Femur (tissue), 1 donor: ENCODE results near the gene SMYD2.

Experiments used
- DNase-seq: peaks from one replicate; pipeline ENCODE4 v3.0.0-alpha.2; 2017

SMYD2 gene

DNA sequence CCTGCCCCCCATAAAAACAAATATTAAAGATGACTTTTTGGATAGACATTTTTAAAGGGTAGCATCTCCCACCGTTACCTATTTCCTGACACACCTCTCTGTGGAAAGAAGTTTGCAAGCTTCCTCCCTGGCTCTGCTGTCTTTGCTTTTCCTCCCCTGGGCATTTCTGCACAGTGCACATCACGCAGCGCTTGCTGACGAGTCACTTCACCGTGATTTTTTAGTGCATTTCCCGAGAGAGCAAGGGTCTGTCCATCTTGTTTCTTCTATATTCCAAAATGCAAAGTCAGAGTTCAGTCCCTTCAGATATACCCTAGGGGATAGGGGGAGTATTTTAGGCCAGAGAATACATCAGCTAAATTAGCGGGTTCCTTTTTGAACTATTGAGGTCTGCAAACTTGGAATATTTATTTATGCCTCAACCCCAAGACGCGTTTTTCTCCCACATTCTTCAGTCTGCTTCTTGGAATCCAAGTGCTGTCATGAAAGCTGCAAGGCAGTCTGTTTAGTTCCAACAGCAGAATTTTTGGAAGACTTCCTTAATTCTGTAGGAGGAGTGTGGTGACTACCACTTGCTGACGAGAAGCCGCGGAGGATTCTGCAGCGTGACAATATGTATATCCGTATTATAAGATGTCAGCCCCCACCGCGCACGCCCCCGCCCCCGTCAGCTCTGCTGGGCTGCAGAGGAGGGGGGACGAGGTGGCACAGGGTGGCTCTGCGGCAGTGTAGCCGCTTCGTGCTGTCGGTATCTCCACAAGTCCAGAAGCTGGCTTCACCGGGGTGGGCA, 22.4 kb downstream of the SMYD2 start:
- no peak for DNase-seq

DNA sequence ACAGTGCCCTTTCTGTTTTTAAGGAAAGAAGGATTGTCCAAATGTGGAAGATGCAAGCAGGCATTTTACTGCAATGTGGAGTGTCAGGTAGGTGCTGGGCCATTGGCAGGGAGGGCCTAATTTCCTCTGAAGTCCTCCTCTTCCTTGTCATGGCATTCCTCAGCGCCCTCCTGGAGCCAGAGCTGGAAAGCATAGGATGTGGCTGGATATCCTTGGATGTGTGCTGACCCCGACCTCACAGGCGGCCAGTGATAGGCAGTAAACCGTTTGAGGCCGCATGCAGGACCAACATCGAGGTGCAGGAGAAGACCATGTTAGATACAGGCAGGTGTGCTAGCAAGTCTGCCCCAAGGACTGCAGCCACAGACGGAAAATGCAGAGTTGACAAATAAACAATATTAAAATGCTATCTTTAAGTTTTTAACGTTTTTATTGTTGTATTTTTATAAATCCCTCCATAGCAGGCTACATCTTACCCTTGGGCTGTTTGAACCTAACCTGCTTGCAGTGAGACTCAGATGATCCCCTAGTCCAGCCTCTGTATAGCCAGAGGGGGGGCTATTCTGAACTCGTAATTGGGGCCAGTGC, 24.3 kb downstream of the SMYD2 start:
- no peak for DNase-seq

DNA sequence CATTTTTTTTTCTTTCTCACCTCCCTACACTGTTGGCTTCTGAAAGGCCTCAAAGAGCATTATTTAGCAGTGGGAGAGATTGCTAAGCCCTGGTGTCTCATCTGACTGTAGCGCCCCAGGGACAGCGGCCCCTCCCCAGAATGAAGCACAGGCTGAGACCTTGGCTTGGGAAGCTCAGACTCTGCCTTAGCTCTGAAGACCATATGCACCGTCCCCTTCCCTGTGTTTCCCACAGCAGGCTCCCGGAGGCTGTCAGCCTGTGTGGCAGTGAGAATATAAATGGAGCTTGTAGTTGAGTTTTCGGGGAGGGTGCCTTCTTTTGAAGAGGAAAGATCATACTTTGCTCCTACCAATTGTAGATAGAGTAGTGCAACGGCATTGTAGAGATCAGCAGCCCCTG, 25.3 kb downstream of the SMYD2 start:
- DNase-seq: no peak

DNA sequence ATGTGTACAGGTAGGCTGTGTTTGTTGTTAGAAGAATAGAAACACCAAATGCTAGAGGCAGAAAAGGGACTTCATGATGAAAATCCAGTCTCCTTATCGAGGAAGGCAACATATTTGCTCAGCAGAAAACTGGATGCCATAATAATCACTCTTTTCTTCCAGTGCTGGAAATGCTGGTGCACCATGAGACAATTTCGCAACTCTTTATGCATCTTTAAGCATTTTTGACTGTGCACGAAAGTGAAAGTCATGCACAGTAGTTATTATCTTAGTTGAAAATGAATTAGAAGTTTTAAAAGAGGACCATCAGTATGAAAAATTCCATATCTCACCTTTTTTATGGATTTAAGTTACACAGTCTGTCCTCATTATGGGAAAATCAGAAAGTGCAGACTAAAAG, 29.1 kb downstream of the SMYD2 start:
- DNase-seq: no peak

DNA sequence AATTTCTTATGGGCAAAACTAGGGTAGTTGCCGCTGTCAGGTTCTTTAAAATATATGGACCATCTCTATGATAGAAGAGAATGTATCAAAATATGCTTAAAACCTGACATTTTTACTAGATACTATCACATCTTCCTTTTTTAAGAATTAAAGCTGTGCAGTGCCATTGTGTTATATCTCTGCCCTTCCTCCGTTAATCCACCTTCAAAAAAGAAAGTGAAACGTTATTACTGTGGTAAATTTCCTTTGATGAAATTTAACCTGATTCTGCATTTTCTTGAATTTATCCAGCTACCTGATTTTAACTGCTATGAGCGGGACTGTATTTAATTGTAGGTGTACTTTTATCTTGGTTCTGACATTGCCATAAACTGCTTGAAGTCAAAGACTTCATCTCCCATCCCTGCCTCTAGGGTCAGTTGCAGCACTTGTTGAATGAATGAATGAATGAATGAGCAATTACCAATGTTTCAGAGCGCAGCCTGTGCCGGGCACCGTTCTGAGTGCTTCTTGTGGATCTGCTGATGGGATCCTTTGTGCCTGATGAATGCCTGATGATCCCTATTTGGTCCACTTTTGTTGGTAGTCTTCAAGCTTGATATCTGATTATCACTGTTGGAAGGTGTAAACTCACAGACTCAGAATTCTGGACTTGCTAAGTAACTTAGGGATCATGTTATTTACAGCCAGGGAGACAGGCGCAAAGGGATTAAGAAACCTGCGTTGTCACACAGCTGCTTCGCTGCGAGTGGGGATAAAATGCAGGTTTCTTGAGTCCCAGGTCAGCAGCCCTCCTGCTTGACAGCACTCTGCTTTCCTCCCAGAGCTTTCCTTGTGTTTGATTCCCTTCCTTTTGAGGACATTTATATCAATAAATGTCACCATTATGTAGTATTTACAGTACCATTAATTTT, 30.1 kb downstream of the SMYD2 start:
- DNase-seq: no peak

DNA sequence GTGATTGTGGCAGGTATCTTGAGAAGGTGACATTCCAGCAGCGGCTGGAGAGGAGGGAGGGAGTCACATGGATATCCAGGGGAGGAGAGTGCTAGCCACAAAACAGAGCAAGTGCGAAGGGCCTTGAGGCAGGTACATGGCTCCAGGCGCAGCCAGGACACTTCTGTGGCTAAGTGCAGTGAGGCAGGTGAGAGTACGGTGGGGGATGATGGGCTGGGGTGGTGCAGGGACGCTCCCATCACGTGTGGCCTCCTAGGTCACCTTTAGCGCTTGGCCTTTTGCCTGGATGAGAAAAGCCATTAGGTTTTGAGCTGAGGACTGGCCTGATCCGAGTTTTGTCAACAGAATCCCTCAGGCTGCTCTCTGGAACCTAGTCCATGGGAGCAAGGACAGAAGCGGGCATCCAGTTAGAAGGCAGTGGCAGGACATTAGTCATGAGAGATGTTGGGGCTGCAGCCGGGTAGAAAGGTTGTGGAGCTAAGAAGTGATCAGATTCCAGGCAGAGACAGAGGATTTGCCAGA, 31.6 kb downstream of the SMYD2 start:
- no peak for DNase-seq

DNA sequence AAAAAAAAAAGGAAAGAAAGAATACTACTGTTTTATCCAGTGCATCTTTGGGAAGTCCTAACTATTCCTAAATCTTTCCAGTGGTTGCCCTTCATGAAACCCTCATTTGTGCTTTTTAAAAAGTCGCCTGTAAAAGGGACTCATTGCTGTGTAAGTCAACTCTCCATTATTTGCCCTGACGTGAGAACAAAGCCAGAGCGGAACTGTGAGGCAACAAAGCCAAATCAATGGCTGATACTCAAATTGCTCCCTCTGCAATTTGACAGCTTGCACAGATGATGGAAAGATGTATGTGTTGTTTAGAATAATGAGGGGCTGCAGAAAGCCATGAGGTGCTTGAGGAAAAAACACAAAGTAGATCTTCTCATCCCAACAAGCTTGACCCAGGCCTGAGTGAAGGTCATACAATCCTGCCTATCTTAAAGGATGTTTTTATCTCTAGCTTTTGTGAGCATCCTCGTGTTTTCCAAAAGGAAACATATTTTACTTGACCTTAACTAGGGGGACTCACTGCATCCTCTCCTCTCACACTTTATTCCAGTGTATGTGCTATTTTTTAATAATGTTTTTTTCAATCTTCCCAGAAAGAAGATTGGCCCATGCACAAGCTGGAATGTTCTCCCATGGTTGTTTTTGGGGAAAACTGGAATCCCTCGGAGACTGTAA, 33.4 kb downstream of the SMYD2 start:
- no peak for DNase-seq

DNA sequence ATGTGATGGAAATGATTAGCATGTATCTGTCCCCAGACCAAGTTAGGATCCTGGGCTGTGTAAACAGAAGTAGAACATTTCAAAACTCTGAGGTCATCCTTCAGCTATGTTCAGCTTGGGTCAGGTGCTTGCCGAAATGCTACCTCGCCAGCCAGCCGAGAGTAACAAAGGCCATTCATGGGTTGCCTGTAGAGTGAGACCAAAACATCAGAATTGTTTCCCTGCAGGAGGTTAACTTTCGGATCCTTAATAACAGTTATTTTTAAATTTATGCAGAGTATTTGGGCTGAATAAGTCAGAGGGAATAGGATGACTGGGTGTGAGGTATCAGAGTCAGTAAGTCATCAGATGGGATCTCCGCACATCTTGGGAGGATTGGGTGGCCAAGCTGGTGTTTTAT, 35.6 kb downstream of the SMYD2 start:
- no peak for DNase-seq

DNA sequence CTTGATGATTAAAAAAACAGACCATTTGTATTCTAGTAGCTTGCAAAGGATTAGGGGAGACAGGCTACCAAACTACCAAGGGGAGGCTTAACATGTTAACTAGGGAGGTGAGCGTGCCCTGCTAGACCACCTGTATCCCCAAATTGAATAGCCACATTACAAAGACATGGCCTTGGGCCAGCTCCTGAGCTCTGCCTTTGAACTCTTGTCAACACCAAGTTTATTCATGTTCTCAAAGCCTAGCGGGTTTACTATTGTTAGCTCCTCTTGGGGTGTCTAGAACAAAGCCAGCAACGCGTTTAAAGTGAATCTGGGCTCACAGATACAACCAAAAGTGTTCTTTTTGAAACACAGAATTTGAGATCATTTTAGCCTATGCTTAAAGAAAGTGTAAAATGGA, 36.3 kb downstream of the SMYD2 start:
- no peak for DNase-seq

DNA sequence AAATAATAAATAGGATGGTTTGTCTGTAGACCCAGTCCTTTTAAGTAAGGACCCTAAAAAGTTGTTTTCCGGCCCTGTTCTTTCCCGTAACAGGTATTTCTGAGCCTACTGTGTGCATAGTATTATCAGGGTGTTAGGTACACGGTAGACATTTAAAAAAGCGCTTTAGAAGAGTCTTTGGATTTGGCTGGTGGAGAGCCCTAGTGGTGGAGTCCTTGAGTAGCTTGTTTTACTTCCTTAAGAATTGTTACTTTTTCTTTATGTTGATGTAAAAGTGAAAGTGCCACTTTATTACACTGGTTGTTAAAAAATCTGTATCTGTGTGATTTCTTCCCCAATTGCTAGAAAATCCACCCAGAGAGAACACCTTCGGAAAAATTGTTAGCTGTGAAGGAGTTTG, 36.8 kb downstream of the SMYD2 start:
- no peak for DNase-seq

DNA sequence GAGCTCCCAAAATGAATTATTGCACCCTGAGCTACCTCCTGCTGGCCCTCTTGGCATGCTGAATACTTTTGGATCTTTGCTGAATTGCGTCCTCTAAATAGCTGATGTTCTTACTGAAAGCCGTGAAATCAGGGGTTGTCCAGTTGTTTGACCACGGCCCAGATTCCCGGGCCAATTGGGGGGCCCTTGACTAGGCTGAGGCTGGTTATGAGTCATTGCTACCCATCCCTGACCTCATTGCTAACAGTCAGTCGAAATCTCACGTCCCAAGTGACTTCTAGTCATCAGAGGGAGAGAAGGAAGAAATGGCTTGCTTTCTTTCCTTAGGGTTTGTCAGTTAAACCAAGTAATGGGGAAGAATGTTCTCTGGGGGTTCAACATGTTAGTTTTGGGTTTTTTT, 37.4 kb downstream of the SMYD2 start:
- DNase-seq: no peak

DNA sequence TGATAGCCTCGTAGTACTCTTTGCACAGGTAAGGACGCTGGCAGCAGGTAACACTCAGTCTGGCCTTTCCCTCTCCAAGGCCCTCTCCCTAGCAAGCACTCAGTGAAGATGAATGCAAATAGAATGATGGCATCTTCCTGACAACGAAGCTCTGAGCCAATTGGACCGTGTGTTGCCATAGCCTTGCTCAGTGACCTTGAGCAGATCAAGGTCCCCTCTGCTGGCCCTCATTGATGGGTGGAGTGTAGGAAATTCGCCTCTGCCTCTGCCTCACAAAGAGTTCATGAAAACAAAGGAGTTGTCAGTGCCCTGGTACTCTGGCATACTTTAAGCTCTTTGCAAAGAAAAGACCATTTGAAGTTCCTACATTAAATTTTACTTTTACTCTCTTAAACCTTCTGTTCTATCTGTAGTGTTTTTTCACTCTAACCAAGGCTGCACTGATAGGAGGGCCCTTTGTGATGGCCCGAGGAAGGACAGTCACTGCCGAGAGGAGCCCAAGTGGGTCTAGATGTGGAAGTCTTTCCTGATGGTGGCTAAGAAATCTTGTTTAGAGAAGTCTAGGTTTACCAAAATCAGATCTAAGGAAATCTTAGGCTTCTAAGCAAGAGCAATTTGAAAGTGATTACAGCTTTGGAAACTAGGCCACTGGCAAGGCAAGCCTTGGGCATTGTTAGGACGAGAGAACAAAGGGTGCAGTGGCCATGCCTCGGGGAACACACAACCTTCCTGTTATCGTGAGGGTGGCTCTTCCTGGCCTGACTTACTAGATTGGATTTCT, 38.2 kb downstream of the SMYD2 start:
- DNase-seq: no peak

DNA sequence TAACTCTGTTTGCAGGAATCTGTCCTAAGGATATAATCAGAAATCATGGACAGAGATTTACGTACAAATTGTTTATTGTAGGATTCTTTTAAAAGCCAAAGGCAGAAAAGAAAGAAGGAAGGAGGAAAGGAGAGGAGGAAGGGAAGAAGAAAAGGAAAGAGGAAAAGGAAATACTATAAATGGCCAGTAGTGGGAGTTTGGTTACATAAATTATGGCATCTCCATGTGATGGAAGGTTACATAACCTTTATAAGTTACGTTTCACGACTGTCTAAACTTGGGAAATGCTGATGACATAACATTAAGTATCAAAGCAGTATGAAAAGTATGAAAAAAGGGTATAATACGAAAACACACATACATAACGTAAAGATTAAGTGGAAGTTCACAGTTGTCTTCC, 39.0 kb downstream of the SMYD2 start:
- DNase-seq: no peak

DNA sequence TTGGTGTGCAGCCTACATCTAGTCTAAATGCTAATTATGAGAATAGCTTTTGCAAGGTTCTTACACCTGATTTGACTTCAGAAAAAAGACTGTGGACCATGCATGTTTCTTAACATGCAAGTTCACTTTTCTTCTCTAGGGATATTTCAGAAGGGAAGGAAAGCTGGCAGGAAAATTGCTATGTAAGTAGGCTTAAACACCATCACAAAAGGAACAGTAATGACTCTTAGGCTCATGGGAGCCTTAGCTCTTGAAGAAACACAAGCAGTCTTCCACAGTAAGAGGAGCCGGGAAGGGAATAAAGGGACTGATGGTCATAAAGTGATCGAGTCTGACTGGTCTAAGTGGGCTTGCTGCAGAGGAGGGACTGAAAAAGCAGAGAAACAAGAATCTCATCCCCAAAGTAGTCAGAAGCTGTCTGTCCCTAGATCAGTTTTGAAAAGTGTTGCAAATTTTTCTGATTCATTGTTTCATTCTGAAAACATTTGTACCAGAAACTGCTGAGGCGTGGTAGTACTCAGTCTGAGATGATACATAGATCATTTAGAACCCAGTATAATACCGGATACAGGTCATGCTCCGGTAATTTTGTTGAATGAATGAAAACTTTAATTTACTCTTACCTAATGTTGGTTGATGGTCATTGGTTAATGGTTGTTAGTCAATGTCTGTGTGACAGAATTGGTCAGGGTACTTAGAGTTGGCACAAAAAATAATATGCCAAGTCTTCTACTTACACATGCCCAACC, 40.9 kb downstream of the SMYD2 start:
- DNase-seq: no peak

DNA sequence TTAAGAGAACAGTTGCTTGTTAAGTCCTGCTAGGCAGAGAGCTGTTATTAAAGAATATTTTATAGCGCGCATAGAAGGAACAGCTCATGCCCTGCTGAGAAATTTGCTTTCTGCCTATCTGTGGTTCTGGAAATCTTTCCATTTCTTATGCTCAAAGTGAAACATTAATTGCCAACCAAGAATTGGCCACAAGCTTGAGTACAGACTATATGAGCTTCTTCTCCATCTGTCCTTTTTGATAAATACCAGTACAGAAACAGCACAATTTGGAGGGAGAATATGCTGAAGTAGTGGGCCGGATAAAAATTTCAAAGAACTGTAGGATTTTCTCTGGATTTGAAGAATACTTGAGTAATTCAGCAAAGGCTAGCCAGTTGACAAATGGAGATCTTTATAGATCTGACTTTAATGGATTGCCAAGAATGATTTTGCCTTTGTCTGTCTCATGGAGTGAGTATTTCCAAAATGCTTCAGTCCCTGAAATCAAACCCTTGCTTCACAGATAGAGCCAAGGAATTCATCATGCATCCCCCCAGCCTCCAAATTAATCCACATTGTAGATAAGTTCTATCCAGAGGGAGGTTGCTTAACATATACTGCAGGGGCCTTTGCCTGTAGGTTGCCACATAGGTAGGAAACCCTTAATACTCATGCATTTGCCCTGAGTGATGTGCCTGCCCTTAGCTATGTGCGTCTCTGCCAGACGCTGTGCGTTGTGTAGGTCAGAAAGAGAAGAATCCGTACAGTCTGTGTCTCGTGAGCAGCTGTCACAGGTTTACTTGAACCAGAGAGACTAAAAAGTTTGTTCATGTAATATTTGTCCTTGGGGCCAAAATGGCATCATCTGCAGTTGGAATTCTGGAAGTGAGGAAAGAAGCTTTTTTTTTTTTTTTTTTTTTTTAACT, 44.2 kb downstream of the SMYD2 start:
- no peak for DNase-seq

DNA sequence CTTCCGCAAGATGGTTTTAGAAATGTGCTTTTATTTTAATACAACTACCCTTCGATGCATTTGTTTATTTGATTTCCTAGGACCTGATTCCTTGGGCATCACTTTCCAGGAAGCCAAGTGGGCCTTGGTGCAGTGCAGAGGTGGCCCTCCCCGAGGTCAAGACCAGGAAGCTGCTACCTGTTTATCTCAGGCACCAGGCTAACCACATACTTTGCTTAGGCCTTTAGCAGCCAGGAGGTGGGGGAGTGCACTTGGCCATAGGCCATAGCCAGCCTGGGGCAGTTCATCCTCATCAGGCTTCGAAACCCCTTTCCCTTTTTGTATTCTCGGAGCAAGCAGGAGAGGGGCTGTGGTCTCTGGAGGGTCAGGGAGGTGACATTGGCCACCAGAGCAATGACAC, 45.4 kb downstream of the SMYD2 start:
- DNase-seq: no peak

DNA sequence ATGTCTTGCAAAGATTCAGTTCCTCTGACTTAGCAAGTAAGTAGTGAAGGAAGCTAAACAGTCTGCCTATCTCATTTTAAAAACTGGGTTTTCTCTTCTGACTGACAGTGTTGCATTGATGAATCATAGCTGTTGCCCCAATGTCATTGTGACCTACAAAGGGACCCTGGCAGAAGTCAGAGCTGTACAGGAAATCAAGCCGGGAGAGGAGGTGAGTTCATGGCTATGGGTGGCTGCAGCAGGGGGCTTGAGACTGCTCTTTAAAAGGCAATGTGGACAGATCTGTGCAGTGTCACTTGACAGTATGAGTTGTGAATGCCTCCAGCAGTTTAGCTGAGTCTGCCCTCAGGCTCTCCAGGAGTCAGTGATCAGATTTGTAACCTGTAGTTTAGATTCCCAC, 46.6 kb downstream of the SMYD2 start:
- no peak for DNase-seq

DNA sequence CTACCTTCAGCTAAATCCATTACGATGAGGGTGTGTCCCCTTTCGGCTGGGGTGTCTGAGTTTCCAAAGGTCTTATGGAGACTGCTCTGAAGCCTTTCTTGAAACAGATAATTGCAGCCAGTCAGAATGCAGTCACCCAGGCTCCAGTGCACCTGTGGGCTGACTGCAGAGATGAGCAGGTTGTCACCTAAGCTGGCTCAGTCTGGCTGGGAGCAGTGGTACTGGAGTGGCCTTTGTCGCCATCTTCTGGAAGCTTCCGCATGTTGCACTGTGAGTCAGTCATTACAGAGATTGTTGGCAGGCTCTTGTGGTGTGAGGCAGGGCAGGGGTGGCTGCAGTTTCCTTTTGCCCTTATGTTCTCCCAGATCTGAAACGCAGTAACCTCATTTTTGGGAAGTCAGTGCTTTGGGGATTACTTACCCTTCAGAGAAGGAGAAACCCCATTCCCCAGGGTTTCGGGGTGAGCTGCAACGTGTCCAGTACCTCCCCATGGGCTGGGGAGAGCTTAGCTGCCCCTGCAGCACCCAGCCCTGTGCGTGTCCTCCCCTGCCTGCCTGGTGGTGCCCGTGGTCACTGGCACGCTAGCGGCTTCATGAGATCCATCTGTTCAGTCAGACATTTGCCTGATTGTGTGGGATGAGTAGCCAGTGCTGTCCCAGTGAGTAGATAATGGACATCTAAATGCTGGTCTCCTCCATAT, 48.0 kb downstream of the SMYD2 start:
- DNase-seq: peak; percentile 86

DNA sequence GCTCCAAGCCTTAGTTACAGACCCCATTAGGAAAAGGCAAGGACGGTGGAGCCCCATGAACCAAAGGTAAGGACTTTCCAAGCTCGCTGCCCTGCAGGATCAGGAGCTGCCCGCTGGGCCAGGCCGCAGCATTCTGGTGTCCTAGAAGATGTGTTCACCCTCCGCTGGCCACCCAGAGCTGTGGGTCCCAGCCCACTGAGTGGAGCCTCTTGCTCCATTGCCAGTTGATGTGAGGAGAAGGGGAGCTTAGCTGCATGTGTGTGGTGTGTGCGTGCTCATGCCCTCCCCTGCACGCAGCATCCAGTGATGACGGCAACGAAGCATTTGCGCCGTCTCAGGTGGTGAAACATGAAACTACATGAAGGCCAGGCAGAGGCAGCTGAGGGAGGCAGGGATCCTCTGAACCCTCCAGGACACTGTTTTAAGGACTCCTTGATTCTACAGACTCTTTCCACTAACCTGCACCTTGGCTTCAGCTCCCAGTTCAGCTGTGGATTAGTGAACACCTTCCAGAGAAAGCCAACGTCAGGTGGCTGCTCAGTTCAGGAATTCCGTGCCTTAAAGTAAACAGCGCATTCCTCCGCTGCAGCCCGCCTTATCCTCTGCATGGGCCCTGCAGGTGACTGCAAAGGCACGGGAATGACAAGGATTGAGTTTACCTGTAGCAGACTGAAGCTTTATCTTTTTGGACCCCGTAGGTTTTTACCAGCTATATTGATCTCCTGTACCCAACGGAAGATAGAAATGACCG, 48.7 kb downstream of the SMYD2 start:
- DNase-seq: no peak
